Measurements from ENCODE around the gene AFP. TPM values are rescaled to one million over a fixed set of nuclear protein-coding genes. Genes with fewer than 3 reads are reported as not detected.

The AFP gene
- total and polyA plus RNA-seq, 2 of the 8 experiments (the other 6 are each of a cell fraction or from before 2014, with no cell fraction given): 6.1 to 10.4 TPM

GRCh38 chr4:73447671-73448070, 11.7 kb downstream of the AFP start:
- Histone ChIP-seq H4K8ac (ENCODE audit: extremely low read depth, insufficient read depth, low read length) (no peak overlapping the region), H2BK15ac (ENCODE audit: low read length) (no peak overlapping the region), H3K18ac (ENCODE audit: extremely low read depth, low read length) (no peak overlapping the region), H4K20me1 (replicated peaks in 1 of 2; ENCODE audit: control insufficient read depth in 1 of 2, insufficient read depth in 2 of 2, low read length in 2 of 2) (no peaks in the 10 kb centered on the region), H3K4ac (replicated peaks; ENCODE audit: insufficient read length, low read depth, low read length) (no peak overlapping the region), H4K5ac (ENCODE audit: insufficient read length, low read depth, low read length) (no peak overlapping the region), H3K56ac (replicated peaks; ENCODE audit: insufficient read length, low read depth, low read length) (no peak overlapping the region), H3K9ac (replicated peaks in 1 of 4; ENCODE audit: extremely low read depth in 1 of 4, low read depth in 3 of 4, low read length in 3 of 4) (no peak overlapping the region), H2BK20ac (ENCODE audit: low read length) (no peak overlapping the region), H3K4me3 (ENCODE audit: extremely low read depth in 1 of 4, insufficient read depth in 2 of 4, low read depth in 3 of 4, low read length in 4 of 4) (no peak overlapping the region), H3K14ac (ENCODE audit: insufficient read length) (no peak overlapping the region), H3K79me2 (ENCODE audit: control insufficient read depth in 1 of 2, insufficient read depth in 2 of 2, low read length in 2 of 2) (no peaks in the 10 kb centered on the region), H3K4me2 (ENCODE audit: insufficient read depth in 1 of 2, low read depth in 2 of 2, low read length in 2 of 2) (no peak overlapping the region), H2BK5ac (ENCODE audit: low read depth, low read length) (no peak overlapping the region), H3K23ac (ENCODE audit: insufficient read length) (no peak overlapping the region), H3K79me1 (ENCODE audit: low read depth, low read length) (no peaks in the 10 kb centered on the region), H4K91ac (replicated peaks; ENCODE audit: insufficient read length, low read length) (no peak overlapping the region), H2AK5ac (ENCODE audit: low read depth, low read length) (no peak overlapping the region), H3K9me3 (ENCODE audit: insufficient read depth in 2 of 2, low read depth in 1 of 2, low read length in 1 of 2) (no peaks in the 10 kb centered on the region), H3K36me3 (ENCODE audit: control insufficient read depth in 2 of 4, insufficient read depth in 4 of 4, low read length in 3 of 4) (no peaks in the 10 kb centered on the region), H2BK12ac (ENCODE audit: low read depth, low read length) (no peak overlapping the region), H3K4me1 (replicated peaks in 1 of 4; ENCODE audit: control insufficient read depth in 3 of 4, insufficient read depth in 4 of 4, low read length in 3 of 4) (peaks cover 5 to 20% (median 12%) of the 10 kb centered on the region in 4 experiments), H3K27ac (ENCODE audit: low read depth, low read length) (no peak overlapping the region), H2BK120ac (replicated peaks; ENCODE audit: low read depth, low read length) (no peak overlapping the region), H2AFZ (ENCODE audit: low read length) (no peak overlapping the region), H3K27me3 (replicated peaks in 1 of 4; ENCODE audit: control insufficient read depth in 3 of 4, extremely low read depth in 1 of 4, insufficient read depth in 3 of 4, low read length in 3 of 4) (no peaks in the 10 kb centered on the region), H3K23me2 (ENCODE audit: low read depth, low read length) (no peaks in the 10 kb centered on the region)
- ChIA-PET POLR2A (ENCODE audit: partially characterized antibody) (no interaction called here), CTCF (ENCODE audit: partially characterized antibody) (interaction anchor here (0.7 to 6.5 kb wide), 7 partner anchors 10 to 134 kb away, joined by 3 to 83 read pairs (median 9); partner anchors contain the start of gene AFP)
- TF ChIP-seq EP300 (IDR thresholded peaks at IDR 0.05; ENCODE audit: borderline replicate concordance in 1 of 2, low read depth in 2 of 2, low read length in 2 of 2) (no peak), USF2 (IDR thresholded peaks at IDR 0.05; ENCODE audit: low read length) (no peak), CEBPB (IDR thresholded peaks at IDR 0.05; ENCODE audit: low read depth, low read length) (no peak), KDM1A (IDR thresholded peaks at IDR 0.05; ENCODE audit: borderline replicate concordance, low read length) (no peak)
- WGBS, 2 experiments (ENCODE audit: extremely low coverage in 1 of 2, insufficient coverage in 1 of 2, insufficient read length in 1 of 2, insufficient replicate concordance in 2 of 2, low coverage in 1 of 2, low lambda C conversion rate in 2 of 2, missing lambda C conversion rate in 1 of 2): 92 to 100% methylated on average over 1 to 4 of the region's 4 CpGs
- DNase-seq (ENCODE audit: low read depth in 1 of 2, low spot score in 2 of 2) (no peak), FAIRE-seq (peak; percentile 28)
